Chondrocyte (in vitro differentiated cells): Measurements from ENCODE around the gene TK2. TPM values are rescaled to one million over a fixed set of nuclear protein-coding genes. Genes with fewer than 3 reads are reported as not detected.
"Not testable (repeated sequence)": the region's sequence is repeated elsewhere in the genome, so short reads cannot be mapped to it uniquely, and the experiment has no call there.

Experiments
- DNase-seq: peaks from one replicate; pipeline ENCODE4 v3.0.0; 2021; ENCODE audit warnings: mixed read lengths, low spot score
- H3K27ac Mint-ChIP-seq: one replicate; pipeline ENCODE4 v1.8.0; 2021; ENCODE audit warnings: mild to moderate bottlenecking, moderate library complexity, mixed read lengths; ENCODE audit not compliant: unreplicated experiment
- H3K27me3 Mint-ChIP-seq: 2 replicates; pipeline ENCODE4 v1.8.0; 2021; ENCODE audit warnings: low read depth, mixed read lengths
- H3K36me3 Mint-ChIP-seq: 2 replicates; pipeline ENCODE4 v1.8.0; 2021; ENCODE audit warnings: low read depth, mixed read lengths
- H3K4me1 Mint-ChIP-seq: 2 replicates; pipeline ENCODE4 v1.8.0; 2021; ENCODE audit warnings: low read depth, mild to moderate bottlenecking, mixed read lengths
- H3K4me3 Mint-ChIP-seq: one replicate; pipeline ENCODE4 v1.8.0; 2021; ENCODE audit warnings: mild to moderate bottlenecking, moderate library complexity, mixed read lengths; ENCODE audit not compliant: unreplicated experiment
- H3K9me3 Mint-ChIP-seq: 2 replicates; pipeline ENCODE4 v1.8.0; 2021; ENCODE audit warnings: low read depth, mixed read lengths
- total RNA-seq: library from RNA; stranded (reverse); gene quantifications from 3 replicates; pipeline ENCODE4 v1.2.1, GENCODE V29; 2021
- TF ChIP-seq, protein P1 (sequence below): fragments of 200-600 bp; sonication (generic); IDR thresholded peaks from 2 replicates; pipeline ENCODE4 v1.5.0; 2021; ENCODE audit warnings: antibody characterized with exemption, mild to moderate bottlenecking, moderate library complexity

Gene TK2
- total RNA-seq, 1 donor from 2014 or later = 34.3 TPM

DNA sequence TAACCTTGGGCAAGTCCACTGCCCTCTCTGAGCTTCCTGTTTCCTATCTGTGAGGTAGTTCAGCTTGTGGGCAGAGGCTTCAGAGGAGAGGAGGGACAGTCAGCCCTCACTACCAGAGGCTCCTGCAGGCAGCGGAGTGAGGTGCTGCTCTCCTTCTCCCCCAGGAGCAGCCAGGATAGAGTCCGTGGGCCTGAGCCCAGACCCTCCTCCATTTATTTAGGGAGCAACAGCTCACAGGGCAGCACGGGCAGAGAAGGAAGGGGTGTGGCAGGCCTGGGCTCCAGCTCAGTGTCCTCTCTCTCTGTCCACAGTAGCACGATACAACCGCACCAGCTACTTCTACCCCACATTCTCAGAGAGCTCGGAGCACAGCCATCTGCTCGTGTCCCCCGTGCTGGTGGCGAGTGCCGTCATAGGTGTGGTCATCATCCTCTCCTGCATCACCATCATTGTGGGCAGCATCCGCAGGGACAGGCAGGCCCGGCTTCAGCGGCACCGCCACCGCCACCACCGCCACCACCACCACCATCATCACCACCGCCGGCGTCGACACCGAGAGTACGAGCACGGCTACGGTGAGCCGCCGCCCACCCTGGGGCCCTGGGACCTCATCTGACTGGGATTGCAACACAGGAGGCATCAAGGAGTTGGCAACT is 80.5 kb downstream of the TK2 start:
- Mint-ChIP-seq H3K27ac (no peak overlapping the region), H3K4me3 (no peak overlapping the region), H3K36me3 (peaks cover 5% of the 10 kb centered on the region), H3K4me1 (no peaks in the 10 kb centered on the region), H3K27me3 (peaks cover 15% of the 10 kb centered on the region), H3K9me3 (peaks cover 3% of the 10 kb centered on the region)
- TF ChIP-seq, protein P1, sequence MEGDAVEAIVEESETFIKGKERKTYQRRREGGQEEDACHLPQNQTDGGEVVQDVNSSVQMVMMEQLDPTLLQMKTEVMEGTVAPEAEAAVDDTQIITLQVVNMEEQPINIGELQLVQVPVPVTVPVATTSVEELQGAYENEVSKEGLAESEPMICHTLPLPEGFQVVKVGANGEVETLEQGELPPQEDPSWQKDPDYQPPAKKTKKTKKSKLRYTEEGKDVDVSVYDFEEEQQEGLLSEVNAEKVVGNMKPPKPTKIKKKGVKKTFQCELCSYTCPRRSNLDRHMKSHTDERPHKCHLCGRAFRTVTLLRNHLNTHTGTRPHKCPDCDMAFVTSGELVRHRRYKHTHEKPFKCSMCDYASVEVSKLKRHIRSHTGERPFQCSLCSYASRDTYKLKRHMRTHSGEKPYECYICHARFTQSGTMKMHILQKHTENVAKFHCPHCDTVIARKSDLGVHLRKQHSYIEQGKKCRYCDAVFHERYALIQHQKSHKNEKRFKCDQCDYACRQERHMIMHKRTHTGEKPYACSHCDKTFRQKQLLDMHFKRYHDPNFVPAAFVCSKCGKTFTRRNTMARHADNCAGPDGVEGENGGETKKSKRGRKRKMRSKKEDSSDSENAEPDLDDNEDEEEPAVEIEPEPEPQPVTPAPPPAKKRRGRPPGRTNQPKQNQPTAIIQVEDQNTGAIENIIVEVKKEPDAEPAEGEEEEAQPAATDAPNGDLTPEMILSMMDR = no peak
- DNase-seq = peak; percentile 76

DNA sequence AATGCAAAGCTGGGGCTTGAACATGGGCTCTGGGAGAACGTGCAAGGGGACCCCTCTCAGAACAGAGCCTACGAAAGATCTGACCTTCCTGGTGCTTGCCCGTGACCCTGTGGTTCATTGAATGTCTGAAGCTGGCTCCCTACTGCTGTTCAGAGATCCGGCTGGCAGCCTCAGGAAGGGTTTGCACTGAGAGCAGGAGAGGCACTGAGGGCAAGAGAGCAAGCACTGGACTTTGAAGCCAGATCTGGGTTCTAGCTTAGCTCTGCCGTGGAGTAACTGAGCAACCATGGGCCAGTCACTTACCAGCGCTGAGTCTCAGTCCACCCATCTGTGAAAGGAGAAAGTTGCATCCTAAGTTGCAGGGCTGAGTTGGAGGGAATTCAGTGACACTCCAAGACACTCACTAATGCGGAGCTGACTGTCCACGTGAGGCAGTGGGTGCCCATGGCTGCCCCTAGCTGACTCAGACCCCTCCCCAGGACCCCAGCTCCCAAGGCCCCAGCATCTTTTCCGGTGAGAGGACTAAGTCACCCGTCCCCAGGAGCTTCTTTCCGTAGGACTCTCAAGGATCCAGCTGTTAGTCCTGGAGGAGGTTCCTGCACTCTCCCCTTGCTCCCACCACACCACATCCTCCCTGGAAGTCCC is 81.5 kb downstream of the TK2 start:
- TF ChIP-seq, protein P1 = no peak
- Mint-ChIP-seq H3K4me3 (no peak overlapping the region), H3K36me3 (peaks cover 4% of the 10 kb centered on the region), H3K4me1 (no peaks in the 10 kb centered on the region), H3K27me3 (peaks cover 16% of the 10 kb centered on the region), H3K27ac (no peak overlapping the region), H3K9me3 (peaks cover 4% of the 10 kb centered on the region)
- peak; percentile 34 for DNase-seq

DNA sequence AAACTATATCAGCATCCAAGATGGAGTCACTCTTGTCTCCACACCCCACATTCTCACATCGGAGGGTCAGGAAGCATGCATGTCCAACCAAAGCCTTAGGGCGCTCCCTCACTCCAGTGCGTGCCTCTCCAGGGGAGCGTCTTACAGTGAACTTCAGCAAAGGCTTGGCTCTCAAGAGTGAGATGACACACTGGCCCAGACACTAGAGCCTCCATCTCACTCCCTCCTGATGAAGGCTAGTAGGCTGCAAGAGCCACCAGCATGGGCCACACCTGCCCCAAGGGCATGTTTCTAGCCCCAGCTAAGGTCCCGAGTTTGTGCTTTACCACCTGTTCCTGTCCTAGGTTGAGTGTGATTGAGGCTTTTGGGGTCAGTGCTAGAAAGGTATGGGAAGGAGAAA is 82.3 kb downstream of the TK2 start:
- Mint-ChIP-seq H3K27me3 (peaks cover 20% of the 10 kb centered on the region), H3K27ac (no peak overlapping the region), H3K9me3 (peaks cover 10% of the 10 kb centered on the region), H3K4me3 (no peak overlapping the region), H3K36me3 (peaks cover 4% of the 10 kb centered on the region), H3K4me1 (peaks cover 5% of the 10 kb centered on the region)
- DNase-seq = no peak
- TF ChIP-seq, protein P1 = no peak

DNA sequence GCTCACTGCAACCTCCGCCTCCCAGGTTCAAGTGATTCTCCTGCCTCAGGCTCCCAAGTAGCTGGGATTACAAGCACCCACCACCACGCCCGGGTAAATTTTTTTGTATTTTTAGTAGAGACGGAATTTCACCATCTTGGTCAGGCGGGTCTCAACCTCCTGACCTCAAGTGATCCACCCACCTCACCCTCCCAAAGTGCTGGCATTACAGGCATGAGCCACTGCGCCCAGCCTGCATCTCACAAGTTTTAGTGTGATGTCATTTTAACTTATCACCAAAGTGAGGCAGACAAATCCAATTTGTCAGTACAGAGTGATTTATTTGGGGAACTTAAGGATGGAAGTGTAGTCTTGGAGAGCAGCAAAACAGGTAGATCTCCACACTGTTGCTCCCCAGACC is 83.3 kb downstream of the TK2 start:
- not testable (repeated sequence) for H3K36me3 Mint-ChIP-seq, H3K4me3 Mint-ChIP-seq, H3K27ac Mint-ChIP-seq, DNase-seq, H3K9me3 Mint-ChIP-seq, H3K4me1 Mint-ChIP-seq
- peaks cover 22% of the 10 kb centered on the region for H3K27me3 Mint-ChIP-seq

DNA sequence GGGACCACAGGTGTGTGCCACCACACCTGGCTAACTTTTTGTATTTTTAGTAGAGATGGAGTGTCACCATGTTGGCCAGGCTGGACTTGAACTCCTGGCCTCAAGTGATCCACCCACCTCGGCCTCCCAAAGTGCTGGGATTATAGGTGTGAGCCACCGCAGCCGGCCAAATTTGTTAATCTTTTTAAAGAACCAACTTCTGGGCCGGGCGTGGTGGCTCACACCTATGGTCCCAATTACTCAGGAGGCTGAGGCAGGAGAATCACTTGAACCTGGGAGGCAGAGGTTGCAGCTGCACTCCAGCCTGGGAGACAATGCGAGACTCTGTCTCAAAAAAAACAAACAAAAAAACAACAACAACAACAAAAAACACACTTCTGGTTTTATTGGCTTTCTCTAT is 84.0 kb downstream of the TK2 start:
- H3K27me3 Mint-ChIP-seq = peaks cover 24% of the 10 kb centered on the region
- not testable (repeated sequence) for H3K4me1 Mint-ChIP-seq, H3K9me3 Mint-ChIP-seq, DNase-seq, H3K27ac Mint-ChIP-seq, H3K4me3 Mint-ChIP-seq, H3K36me3 Mint-ChIP-seq

DNA sequence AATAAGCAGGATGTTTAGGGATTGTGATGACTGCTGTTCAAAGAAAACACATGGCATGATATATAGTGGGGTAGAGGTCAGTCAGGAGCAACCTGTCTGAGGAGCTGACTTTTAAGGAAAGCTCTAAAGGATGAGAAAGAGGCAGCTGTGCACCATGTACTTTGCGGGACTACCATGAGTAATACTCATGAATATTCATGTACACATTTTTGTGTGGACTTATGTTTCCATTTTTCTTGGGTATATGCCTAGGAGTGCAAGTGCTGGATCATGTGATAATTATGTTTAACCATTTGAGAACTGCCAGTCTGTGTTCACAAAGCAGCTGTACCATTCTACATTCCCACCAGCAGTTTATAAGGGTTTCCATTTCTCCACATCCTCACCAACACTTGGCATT is 87.0 kb downstream of the TK2 start:
- DNase-seq = no peak
- TF ChIP-seq, protein P1 = no peak
- no peak overlapping the region for H3K4me3 Mint-ChIP-seq
- no peak overlapping the region for H3K27ac Mint-ChIP-seq
- H3K27me3 Mint-ChIP-seq = peaks cover 31% of the 10 kb centered on the region
- peaks cover 4% of the 10 kb centered on the region for H3K36me3 Mint-ChIP-seq
- H3K9me3 Mint-ChIP-seq = peaks cover 10% of the 10 kb centered on the region
- H3K4me1 Mint-ChIP-seq = peaks cover 5% of the 10 kb centered on the region
